Activated effector memory CD4-positive, alpha-beta T cell treated with Interleukin-2 at 50 U/mL for 16 hours (primary cell): Measurements from ENCODE around the gene SOX5.
"Not testable (repeated sequence)": the region's sequence is repeated elsewhere in the genome, so short reads cannot be mapped to it uniquely, and the experiment has no call there.

Experiments
- DNase-seq: peaks from one replicate; pipeline ENCODE4 v3.0.0-alpha.2; 2020

The SOX5 gene

DNA sequence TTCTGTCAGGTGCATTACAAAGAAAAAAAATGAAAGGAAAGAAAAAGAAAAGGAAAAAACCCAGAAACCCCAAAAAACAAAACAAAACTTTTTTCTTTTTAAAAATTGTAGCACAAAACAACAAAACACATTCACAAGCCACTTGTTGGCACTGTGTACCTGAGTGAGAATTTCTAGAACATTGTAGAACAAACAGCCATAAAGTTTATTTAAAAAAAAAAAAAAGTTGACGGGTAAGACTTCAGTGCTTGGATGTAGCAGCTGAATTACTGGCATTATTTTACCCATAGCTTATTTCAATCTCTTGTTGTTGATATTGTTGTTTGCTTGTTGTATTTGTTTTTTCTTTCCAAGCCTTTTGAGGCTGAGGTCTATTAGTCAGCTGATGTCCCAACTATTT, 415.8 kb downstream of the SOX5 start:
- DNase-seq, result no peak

DNA sequence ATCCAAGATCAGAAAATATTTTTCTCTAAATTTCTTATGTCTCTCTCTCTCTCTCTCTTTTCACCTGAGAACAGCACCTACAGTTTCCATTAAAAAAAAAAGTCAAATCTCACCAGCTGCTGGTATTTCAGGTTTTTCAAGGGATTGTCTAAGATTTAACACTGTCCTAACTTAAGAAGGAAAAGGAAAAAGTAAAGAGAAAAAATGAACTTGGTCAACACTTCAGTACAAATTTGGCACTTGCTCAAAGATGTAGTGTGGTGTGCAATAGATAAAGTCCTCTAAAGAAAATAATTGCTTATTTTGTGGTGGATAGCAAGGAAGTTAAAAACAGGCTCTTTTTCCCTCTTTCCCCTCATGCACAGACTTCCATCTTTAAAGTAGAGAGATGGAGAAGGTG, 416.2 kb downstream of the SOX5 start:
- no peak for DNase-seq

DNA sequence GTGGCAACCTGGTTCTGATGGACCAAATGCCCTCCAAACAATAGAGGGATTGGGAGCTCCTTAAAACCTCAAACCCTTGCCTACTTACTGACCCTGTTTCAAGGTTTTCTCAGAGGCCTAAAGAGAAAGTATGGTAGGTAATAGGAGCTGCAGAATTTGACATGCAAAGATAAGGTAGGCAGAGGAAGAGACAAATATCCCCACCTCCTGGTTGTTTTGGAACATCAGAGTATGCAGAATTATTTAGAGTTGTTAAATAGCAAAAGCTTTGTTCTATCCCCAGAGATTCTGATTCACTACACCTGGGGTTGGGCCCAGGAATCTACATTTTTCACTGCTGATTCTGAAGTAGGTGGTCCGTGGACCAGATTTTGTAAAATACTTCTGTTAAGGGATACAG, 421.2 kb downstream of the SOX5 start:
- DNase-seq, result no peak

DNA sequence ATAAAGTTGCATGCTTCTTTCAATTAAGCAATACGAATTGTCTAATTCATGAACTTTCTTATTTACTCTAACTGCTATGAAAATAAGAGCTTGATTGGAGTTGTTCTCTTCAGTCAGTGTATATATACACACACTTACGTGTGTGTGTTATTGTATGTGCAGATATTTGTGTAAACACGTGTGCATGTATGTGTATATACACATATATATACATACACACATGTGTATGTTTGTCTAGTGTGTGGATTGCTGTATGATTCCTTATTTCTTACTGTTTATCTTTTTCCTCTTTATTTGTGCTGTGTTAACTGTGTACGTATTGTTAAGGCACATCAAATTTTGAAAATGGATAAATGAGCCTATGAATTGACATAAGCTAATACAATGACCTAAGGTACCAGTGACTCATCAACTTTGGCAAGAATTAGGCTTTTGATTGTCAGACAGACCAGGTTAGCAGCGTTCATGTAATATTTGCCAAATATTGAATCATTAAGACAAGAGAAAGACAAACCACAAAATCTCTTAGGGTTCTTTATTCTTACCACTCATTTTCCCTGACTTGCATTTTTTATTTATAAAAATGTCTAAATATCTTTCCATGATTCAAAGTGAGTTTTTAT, 423.9 kb downstream of the SOX5 start:
- no peak for DNase-seq

DNA sequence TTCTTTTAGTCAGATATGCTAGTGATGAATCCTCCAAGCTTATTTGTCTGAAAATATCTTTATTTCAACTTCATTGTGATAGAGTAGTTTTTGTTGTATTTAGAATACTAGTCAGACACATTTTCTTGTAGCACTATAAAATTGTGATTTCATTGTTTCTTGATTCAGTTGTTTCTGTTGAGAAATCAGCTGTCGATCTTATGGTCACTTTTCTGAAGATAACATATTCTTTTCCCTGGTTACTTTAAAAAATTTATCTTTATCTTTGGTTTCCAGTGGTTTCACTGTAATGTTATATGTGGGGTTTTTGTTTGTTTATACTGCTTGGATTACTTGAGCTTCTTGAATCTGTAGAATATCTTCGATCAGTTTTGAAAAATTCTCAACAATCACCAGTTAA, 426.1 kb downstream of the SOX5 start:
- no peak for DNase-seq

DNA sequence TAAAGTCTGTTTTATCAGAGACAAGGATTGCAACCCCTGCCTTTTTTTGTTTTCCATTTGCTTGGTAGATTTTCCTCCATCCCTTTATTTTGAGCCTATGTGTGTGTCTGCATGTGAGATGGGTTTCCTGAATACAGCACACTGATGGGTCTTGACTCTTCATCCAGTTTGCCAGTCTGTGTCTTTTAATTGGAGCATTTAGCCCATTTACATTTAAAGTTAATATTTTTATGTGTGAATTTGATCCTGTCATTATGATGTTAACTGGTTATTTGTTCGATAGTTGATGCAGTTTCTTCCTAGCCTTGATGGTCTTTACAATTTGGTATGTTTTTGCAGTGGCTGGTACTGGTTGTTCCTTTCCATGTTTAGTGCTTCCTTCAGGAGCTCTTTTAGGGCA, 430.0 kb downstream of the SOX5 start:
- not testable (repeated sequence) for DNase-seq

DNA sequence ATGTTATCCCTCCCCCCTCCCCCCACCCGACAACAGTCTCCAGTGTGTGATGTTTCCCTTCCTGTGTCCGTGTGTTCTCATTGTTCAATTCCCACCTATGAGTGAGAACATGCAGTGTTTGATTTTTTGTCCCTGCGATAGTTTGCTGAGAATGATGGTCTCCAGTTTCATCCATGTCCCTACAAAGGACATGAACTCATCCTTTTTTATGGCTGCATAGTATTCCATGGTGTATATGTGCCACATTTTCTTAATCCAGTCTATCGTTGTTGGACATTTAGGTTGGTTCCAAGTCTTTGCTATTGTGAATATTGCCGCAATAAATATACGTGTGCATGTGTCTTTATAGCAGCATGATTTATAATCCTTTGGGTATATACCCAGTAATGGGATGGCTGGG, 433.7 kb downstream of the SOX5 start:
- not testable (repeated sequence) for DNase-seq

DNA sequence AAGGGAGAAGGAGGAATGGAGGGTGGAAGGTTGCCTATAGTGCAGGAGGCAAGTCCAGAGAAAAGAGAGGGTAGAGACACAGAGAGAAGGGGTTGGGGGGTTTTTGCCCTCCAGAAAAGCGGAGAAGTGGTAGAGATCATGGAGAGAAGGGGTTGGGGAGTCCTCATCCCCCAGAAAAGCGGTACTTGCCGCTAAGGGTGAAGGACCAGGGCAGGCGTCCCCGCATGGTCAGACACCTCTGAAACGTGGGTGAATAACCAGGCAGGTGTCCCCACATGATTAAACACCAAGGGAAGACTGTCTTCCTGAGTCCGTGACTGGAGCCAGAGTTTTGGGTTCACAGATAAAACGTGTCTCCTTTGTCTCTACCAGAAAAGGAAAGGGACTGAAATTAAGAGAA, 439.0 kb downstream of the SOX5 start:
- no peak for DNase-seq

DNA sequence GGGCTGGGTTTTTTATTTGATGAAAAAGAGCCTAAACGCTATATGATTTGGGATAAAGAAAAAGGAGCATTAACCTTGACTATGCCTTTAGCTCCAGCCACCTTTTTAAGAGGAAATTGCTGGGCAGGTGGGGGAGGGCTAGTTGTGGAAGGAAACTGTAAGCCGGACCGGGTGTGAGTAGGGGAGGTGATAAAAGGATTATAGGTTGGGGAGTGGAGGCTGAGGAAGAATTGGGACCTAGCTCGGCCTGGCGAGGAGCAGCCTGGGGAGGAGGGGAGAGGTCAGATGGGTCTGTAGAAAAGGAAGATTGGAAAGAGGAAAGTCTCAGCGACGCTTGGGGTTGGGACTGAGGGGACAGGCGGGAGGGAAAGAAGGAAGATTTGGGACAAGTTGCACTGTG, 439.6 kb downstream of the SOX5 start:
- not testable (repeated sequence) for DNase-seq

DNA sequence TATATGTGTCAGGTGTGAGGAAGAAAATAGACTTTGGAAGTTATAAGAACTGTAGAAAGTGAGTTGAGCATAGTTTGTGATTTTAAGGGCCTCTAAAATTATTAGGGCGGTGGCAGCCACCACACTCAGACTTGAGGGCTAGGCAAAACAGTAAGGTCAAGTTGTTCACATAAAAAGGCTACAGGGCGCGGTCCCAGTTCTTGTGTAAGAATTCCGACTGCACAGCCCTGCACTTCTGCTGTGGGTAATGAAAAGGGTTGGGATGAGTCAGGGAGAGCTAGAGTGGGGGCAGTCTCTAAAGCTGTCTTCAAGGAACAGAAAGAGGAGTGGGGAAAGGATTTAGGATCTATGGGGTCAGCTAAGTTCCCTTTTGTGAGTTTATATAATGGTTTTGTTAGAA, 441.7 kb downstream of the SOX5 start:
- not testable (repeated sequence) for DNase-seq

DNA sequence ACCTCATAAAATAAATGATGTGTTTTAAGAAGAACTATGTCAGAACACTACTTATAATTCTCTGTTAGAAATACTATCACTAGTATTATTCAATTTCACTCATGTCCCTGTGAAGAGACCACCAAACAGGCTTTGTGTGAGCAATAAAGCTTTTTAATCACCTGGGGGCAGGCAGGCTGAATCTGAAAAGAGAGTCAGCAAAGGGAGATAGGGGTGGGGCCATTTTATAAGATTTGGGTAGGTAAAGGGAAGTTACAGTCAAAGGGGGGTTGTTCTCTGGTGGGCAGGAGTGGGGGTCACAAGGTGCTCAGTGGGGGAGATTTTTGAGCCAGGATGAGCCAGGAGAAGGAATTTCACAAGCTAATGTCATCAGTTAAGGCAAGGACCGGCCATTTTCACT, 443.7 kb downstream of the SOX5 start:
- DNase-seq, result not testable (repeated sequence)

DNA sequence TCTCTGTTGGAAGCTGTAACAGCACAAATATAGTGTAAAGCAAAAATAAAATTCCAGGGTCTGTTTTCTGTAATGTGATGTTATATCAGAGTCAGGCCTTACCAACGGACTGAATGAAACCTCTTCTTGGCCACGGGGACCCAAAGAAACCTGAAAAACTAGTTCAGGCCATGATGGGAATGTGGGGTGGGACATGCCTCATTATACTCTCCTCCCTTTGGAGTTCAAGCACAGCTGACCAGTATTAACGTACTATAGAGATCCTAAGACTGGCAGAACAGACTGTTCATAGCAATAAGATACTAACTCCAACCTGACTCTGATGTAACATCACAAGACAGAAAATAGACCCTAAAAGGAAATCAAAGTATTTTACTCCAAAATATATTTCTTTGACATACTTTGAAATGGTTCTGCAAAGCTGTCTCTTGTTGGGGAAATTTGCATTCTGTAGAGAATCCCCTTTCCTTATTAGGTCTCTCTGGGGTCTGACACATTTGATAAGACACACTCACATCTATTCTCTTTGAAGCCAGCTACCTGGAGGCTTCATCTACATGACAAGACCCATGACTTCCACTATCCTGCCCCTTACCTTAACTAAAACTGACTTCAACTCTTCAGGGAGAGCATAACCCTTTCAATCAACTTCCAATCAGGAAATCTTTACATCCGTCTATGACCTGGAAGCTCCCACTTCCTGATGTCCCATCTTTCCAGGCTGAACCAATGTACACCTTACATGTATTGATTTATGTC, 444.6 kb downstream of the SOX5 start:
- no peak for DNase-seq

DNA sequence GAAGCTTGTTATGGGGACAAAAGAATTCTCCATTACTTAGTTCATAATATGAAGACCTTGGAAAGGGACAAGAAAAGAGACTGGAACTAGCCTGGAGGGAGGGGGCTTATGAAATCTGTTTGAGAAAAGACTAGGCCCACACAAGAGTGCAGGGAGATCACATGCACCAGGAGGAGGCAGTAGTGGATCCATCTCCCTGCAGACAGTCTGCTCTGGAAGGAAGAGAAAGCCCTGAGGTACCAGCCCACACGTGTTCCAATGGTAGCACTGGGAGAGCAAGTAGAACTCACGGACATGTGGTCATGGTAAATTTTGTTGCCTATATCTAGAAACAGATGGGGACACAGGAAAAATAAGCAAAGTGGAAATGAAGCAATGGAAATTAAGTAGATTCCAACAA, 445.4 kb downstream of the SOX5 start:
- no peak for DNase-seq

DNA sequence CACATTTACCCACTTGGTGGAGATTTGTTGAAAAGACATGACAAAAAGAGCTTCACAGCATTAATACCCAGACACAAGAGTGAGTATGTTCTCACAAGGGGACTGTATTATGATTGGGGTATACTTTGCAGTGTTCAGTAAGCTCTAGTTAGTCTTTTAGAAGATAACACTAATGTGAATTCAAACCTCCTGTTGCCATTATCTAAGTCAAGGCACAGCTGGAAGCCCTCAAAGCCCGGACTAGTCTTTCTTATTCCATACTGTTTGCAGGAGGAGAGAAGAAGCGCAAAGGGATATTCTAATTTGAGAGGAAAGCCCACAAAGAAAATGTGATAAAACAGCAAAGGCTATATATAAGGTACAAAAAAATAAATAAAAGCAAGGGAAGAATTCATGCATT, 445.9 kb downstream of the SOX5 start:
- no peak for DNase-seq

DNA sequence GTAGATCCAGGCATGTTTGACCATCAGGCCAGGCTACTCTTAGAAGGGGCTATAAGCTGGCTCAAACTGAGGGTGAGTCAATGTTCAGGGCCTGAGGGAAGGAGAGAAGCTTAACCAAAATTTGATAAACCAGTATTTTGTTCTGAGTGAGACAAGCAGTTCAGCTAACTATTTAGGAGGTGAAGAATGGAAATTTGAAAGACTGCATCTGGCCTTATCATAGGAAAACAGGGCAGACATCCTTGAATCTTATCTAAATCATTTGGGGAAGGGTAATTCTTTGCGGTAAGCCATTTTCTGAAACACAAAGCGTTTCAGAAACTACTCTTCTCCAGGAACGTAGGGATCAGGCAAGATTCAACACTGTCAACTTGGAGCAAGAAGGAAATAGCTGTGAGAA, 447.2 kb downstream of the SOX5 start:
- DNase-seq, result no peak

DNA sequence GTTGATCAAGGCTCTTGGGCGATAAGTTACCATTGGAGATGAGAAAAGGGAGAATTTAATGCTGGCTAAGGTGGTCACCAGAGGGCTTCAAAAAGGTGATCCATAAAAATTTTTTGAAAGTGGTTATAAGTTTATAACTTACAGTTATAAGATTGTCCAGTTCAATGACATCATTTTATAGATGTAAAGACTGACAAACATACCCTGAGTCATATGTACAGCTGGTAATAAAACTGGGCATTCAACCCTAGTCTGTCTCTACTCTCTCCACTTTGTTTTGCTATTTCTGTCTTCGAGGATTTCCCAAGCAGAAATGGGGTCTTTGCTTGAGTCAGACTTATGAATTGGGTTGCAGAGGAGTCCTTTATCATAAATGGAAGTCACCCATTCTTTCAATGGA, 454.0 kb downstream of the SOX5 start:
- no peak for DNase-seq

DNA sequence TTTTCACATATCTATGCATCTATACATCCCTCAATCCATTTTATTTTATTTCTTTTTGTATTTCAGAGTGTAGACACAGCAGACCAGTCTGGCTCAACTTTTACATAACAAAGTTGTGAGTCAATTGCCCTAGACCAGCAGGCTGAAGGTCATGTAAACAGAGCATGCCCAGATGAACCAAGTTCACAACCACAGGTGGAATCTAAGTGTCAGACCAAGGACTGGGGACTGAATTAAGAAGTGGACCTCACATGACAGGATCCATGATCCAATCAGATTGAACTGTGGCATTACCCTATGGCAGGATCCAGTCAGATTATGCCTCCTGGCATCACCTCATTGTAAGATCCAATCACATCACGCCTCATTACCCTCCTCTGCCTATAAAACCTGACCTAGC, 455.8 kb downstream of the SOX5 start:
- no peak for DNase-seq

DNA sequence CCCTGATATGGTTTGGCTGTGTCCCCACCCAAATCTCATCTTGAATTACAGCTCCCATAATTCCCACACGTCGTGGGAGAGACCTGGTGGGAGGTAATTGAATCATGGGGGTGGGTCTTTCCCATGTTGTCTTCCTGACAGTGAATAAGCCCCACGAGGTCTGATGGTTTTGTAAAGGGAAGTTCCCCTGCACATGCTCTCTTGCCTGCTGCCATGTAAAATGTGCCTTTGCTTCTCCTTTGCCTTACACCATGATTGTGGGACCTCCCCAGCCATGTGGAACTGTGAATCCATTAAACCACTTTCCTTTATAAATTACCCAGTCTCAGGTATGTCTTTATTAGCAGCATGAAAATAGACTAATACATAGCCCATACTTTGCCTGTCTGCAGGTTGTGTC, 458.4 kb downstream of the SOX5 start:
- DNase-seq, result not testable (repeated sequence)

DNA sequence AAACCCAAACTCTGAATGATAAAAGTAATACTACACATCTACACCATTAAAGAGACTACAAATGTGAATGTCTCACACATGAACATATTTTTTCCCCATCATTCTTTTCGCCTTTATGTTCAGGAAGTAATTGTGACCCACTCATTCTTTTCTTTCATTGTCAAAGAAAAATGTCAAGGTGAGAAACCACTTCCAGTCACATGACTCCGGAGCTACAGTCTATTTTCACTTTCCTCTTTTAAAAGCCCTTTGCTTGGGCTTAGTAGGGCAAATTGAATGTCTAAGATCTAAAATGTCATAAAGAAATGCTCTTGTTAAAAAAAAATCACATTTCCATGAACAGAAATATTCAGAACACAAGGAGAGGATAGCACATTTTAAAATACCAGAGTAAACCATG, 461.3 kb downstream of the SOX5 start:
- no peak for DNase-seq

DNA sequence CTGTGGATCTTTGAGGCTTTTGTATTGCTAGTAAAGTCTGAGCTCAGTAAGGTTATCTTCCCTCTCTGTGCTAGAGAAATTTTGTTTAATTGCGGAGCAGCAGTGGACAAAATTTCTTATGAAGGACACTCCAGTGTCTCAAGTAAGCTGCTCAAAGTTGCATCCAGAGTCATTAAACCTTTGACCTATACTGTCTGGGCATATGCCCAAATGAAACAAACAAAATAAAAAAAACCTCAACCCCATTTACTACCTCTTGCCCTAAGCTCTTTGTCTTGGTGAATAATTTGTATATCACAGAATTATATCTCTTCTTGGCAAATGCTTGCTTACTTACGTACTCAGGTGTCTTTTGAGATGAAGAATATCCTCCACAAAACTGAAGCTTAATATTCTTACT, 465.2 kb downstream of the SOX5 start:
- no peak for DNase-seq

DNA sequence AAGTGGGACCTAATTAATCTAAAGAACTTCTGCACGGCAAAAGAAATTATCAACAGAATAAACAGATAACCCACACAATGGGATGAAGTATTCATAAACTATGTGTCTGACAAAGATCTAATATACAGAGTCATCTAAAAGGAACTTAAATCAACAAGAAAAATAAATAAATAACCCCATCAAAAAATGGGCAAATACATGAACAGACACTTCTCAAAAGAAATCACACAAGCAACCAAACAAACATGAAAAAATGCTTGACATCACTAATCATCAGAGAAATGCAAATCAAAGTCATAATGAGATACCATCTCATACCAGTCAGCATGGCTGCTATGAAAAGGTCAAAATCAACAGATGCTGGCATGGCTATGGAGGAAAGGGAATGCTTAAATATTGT, 466.9 kb downstream of the SOX5 start:
- no peak for DNase-seq
